ENCODE results near the gene ZSCAN26. TPM values are rescaled to one million over a fixed set of nuclear protein-coding genes. Genes with fewer than 3 reads are reported as not detected.
"Not testable (repeated sequence)": the region's sequence is repeated elsewhere in the genome, so short reads cannot be mapped to it uniquely, and the experiment has no call there.

ZSCAN26 gene
- total RNA-seq, 1 experiment from 2014 or later = 14.2 TPM

DNA sequence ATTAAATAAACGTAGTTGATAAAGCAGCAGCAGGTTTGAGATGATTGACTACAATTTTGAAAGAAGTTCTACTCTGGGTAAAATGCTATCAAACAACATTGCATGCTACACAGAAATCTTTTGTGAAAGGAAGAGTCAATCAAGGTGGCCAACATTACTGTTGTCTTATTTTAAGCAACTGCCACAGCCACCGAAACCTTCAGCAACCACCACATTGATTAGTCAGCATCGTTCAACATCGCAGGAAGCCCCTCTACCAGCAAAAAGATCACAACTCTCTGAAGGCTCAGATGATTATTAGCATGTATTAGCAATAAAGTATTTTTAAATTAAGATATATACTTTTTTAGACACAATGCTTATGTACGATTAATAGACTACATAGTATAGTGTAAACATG lies 28.4 kb downstream of the ZSCAN26 start:
- no peak for DNase-seq
- CTCF ChIA-PET = no interaction called here
- BruUV-seq (replicated peaks) = no TSS peak
- intact Hi-C loops (cut with micrococcal nuclease; ENCODE audit: unreplicated experiment) = no loop called here
- Mint-ChIP-seq H3K27me3 (ENCODE audit: unreplicated experiment) (no peaks in the 10 kb centered on the region), H3K9me3 (ENCODE audit: low read depth, unreplicated experiment) (no peaks in the 10 kb centered on the region), H3K27ac (ENCODE audit: unreplicated experiment) (no peak overlapping the region), H3K36me3 (ENCODE audit: insufficient read depth, unreplicated experiment) (no peaks in the 10 kb centered on the region), H3K4me3 (ENCODE audit: low read depth, unreplicated experiment) (no peak overlapping the region), H3K4me1 (ENCODE audit: low read depth, unreplicated experiment) (no peaks in the 10 kb centered on the region)
- TF ChIP-seq, protein P1, sequence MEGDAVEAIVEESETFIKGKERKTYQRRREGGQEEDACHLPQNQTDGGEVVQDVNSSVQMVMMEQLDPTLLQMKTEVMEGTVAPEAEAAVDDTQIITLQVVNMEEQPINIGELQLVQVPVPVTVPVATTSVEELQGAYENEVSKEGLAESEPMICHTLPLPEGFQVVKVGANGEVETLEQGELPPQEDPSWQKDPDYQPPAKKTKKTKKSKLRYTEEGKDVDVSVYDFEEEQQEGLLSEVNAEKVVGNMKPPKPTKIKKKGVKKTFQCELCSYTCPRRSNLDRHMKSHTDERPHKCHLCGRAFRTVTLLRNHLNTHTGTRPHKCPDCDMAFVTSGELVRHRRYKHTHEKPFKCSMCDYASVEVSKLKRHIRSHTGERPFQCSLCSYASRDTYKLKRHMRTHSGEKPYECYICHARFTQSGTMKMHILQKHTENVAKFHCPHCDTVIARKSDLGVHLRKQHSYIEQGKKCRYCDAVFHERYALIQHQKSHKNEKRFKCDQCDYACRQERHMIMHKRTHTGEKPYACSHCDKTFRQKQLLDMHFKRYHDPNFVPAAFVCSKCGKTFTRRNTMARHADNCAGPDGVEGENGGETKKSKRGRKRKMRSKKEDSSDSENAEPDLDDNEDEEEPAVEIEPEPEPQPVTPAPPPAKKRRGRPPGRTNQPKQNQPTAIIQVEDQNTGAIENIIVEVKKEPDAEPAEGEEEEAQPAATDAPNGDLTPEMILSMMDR (IDR thresholded peaks at IDR 0.05; ENCODE audit: unreplicated experiment) = no peak

DNA sequence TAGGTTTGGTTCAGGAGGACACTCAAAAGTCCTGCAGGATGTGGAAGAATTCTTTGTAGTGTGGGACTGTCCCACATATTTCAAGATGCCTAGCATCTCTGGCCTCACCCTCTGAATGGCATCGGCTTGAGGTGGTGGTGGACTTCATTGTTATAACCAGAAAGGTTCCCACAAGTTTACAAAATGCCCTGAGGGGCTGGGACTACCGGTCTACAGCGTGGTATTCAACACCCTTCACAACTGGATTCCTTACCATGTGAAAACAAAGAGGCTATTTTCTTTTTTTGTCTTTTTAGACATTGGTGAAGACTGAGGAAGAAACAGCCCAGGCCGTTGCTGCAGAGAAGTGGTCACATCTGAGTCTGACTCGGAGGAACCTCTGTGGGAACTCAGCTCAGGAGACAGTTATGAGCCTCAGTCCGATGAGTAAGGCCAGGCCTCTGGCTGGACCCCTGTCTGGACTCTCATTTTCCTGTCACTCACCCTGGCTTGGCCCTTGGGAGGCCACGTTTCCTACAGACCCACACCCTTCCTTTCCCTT lies 29.6 kb downstream of the ZSCAN26 start:
- Mint-ChIP-seq H3K36me3 (ENCODE audit: insufficient read depth, unreplicated experiment) (no peaks in the 10 kb centered on the region), H3K4me1 (ENCODE audit: low read depth, unreplicated experiment) (no peaks in the 10 kb centered on the region), H3K9me3 (ENCODE audit: low read depth, unreplicated experiment) (no peaks in the 10 kb centered on the region), H3K27me3 (ENCODE audit: unreplicated experiment) (no peaks in the 10 kb centered on the region), H3K27ac (ENCODE audit: unreplicated experiment) (no peak overlapping the region), H3K4me3 (ENCODE audit: low read depth, unreplicated experiment) (no peak overlapping the region)
- intact Hi-C loops (cut with micrococcal nuclease; ENCODE audit: unreplicated experiment) = no loop called here
- CTCF ChIA-PET = interaction anchor here (0.6 kb wide), 1 partner anchor 76 kb away, joined by 4 read pairs; no protein-coding TSS in a partner anchor
- TF ChIP-seq, protein P1 (IDR thresholded peaks at IDR 0.05; ENCODE audit: unreplicated experiment) = no peak
- BruUV-seq (replicated peaks) = no TSS peak
- DNase-seq = no peak

DNA sequence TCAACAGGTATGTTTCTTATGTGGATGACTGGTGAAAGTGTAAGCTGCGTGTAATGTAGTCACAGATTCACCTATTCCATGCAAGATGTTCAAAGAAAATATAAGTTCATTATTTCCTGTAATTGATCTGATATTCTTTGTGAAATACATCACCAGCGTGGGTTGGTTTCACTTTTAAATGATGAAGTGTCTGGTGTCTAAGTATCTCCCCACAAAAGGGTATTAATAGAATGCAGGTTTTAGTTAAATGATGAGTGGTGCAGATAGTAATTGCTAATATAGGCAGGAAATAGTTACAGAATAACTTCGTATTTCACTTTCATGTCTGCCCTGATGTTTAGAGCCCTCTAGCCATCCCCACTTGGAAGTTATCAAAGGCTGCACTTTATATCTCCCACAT lies 36.6 kb downstream of the ZSCAN26 start:
- H3K4me3 Mint-ChIP-seq (ENCODE audit: low read depth, unreplicated experiment) = no peak overlapping the region
- TF ChIP-seq, protein P1 (IDR thresholded peaks at IDR 0.05; ENCODE audit: unreplicated experiment) = no peak
- H3K4me1 Mint-ChIP-seq (ENCODE audit: low read depth, unreplicated experiment) = no peaks in the 10 kb centered on the region
- no peaks in the 10 kb centered on the region for H3K36me3 Mint-ChIP-seq (ENCODE audit: insufficient read depth, unreplicated experiment)
- no peak for DNase-seq
- intact Hi-C loops (cut with micrococcal nuclease; ENCODE audit: unreplicated experiment) = no loop called here
- CTCF ChIA-PET = no interaction called here
- no peaks in the 10 kb centered on the region for H3K27me3 Mint-ChIP-seq (ENCODE audit: unreplicated experiment)
- peaks cover 5% of the 10 kb centered on the region for H3K9me3 Mint-ChIP-seq (ENCODE audit: low read depth, unreplicated experiment)
- no peak overlapping the region for H3K27ac Mint-ChIP-seq (ENCODE audit: unreplicated experiment)
- no TSS peak for BruUV-seq (replicated peaks)

DNA sequence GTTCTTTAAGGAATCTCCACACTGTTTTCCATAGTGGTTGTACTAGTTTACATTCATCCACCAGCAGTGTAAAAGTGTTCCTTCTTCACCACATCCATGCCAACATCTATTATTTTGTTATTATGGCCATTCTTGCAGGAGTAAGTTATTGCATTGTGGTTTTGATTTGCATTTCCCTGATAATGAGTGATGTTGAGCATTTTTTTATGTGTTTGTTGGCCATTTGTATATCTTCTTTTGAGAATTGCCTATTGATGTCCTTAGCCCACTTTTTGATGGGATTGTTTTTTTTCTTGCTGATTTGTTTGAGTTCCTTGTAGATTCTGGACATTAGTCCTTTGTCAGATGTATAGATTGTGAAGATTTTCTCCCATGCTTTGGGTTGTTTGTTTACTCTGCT lies 39.4 kb downstream of the ZSCAN26 start:
- H3K27ac Mint-ChIP-seq (ENCODE audit: unreplicated experiment); H3K27me3 Mint-ChIP-seq (ENCODE audit: unreplicated experiment); CTCF ChIA-PET; H3K36me3 Mint-ChIP-seq (ENCODE audit: insufficient read depth, unreplicated experiment); H3K4me1 Mint-ChIP-seq (ENCODE audit: low read depth, unreplicated experiment); BruUV-seq (replicated peaks); H3K4me3 Mint-ChIP-seq (ENCODE audit: low read depth, unreplicated experiment); H3K9me3 Mint-ChIP-seq (ENCODE audit: low read depth, unreplicated experiment); intact Hi-C loops (cut with micrococcal nuclease; ENCODE audit: unreplicated experiment); DNase-seq: not testable (repeated sequence)

DNA sequence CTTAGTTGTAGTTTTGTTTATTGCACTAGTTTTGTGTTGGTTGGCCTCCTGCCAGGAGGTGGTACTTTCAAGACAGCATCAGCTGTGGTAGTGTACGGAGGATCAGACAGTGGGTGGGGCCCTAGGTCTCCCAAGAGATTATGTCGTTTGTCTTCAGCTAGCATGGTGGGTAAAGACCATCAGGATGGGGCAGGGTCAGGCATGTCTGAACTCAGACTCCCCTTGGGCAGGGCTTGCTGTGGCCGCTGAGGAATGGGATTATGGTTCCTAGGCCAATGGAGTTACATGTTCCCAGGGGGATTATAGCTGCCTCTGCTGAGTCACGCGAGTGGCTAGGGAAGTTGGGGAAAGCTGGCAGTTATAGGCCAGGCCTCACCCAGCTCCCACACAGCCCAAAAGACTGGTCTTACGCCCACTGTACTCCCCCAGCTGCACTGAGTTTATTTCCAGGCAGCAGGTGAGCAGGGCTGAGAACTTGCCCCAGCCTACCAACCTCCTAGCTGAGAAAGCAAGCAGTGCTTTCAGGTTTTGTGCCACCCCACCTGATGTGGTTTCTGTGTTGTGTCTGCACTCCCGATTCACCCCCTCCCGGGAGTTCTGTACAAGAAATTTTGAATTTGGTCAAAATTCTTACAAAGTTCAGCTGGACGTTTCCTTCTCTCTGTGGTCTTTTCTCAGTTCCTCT lies 44.3 kb downstream of the ZSCAN26 start:
- CTCF ChIA-PET = interaction anchor here (0.6 kb wide), 1 partner anchor 79 kb away, joined by 4 read pairs; no protein-coding TSS in a partner anchor
- Mint-ChIP-seq H3K9me3 (ENCODE audit: low read depth, unreplicated experiment) (peaks cover 8% of the 10 kb centered on the region), H3K4me1 (ENCODE audit: low read depth, unreplicated experiment) (no peaks in the 10 kb centered on the region), H3K27ac (ENCODE audit: unreplicated experiment) (no peak overlapping the region), H3K27me3 (ENCODE audit: unreplicated experiment) (no peaks in the 10 kb centered on the region), H3K36me3 (ENCODE audit: insufficient read depth, unreplicated experiment) (no peaks in the 10 kb centered on the region), H3K4me3 (ENCODE audit: low read depth, unreplicated experiment) (no peak overlapping the region)
- TF ChIP-seq, protein P1 (IDR thresholded peaks at IDR 0.05; ENCODE audit: unreplicated experiment) = no peak
- no peak for DNase-seq
- intact Hi-C loops (cut with micrococcal nuclease; ENCODE audit: unreplicated experiment) = no loop called here
- BruUV-seq (replicated peaks) = no TSS peak

Measured in Calu3 (cell line).